ENCODE results near the gene TMEM200C.

The TMEM200C gene

DNA sequence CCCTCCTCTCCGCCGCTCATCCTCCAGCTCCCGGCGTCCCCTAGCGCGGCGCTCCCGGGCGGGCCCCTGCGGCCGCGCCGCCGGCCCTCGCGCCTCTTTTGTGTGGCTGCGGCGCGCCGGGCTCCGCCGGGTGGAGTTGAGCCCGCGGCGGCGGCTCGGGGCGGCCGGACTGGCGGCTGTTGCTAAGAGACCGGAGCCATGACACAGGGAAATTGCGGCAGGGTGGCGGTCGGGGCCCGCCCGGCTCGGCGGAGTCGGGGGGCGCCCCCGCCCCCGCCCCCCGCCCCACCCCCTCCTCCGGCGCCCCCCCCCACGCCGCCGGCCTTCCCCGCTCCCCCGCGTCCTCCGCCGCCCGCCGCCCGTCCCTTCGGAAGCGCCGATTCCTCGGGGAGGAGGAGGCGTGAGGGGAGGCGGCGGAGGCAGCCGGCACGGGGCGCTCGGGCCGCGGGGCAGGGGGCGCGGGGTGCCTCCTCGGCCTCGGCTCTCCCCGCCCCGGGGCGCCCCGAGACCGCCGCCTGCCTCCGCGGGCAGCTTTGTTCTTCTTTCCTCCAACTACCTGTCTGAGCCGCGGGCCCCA is at the start of gene TMEM200C:
Gene TMEM200C (minus strand): TSS at position 224 of the 577 bp plus-strand sequence. CDS start 3,459 bp downstream, outside the sequence.
- DNase-seq, result no peak

DNA sequence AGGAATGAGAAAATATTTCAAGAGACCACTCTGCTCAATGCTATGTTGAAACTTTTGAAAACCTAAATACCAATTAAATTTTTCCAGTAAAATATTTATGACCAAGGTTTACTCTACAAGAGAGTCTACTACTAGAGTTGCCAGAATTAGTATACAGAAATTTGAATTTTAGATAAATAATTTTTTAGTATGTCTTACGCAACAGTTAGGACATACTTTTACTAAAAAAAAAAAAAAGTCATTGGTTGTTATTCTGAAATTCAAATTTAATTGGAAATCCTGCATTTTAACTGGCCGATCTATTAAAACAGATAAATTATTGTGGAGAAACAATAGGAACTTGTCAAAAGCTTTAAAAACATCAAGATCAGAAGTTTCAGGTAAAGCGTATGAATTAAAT is 49.1 kb upstream of the TMEM200C start:
- no peak for DNase-seq

DNA sequence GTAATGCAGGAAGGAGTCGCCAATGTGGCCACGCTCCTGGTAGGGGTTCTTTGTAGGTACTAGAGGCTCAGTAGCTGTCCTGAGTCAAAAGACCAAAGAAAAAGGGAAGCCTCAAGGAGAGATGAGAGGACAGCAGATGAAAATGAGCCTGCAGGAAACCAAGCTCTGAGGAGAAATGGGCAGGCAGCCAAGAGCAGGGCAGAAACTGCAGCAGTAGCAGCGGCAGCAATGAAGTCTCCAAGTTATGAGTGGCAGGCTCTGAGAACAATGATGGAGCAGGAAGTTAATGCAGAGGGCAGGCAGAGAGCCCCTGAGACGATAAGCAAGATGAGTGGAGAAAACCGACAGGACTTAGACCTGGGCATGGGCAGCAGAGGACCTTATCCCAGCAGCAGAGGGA is 48.2 kb upstream of the TMEM200C start:
- DNase-seq, result no peak

DNA sequence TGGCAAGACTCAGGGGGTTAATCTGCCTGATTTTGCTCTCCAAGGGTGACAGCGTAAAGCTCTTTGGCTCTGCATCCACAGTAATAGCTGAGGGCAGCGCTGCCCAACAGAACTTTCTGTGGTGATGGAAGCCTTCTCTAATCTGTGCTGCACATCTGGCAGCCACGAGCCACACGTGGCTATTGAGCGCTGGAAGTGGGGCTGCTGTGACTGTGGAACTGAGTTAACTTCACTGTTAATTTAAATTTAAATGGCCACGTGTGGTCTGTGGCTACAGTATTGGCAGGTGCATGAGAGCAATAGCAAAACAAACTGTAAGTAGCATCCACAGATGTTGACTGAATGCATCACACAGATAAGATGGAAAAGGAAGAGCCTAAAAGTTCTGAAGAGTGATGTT is 47.3 kb upstream of the TMEM200C start:
- no peak for DNase-seq

DNA sequence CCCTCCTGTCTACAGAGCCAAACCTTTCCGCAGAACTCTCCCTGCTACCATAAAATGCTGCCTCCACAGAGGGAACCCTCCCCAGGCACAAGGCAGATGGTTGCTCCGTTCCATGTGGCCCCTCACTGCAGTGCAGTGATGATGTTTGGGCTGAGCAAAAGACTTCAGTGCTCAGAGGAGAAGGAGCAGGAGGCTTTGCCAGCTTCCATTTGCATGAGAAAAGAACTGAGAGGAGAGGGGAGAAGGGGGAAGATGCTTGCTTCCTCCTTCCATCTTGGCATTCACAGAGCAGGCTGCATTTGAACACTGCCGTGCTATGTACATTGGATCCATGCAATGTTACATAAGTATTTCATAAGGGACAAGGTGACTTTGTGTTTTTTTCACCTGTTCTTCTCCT is 46.6 kb upstream of the TMEM200C start:
- DNase-seq, result no peak

DNA sequence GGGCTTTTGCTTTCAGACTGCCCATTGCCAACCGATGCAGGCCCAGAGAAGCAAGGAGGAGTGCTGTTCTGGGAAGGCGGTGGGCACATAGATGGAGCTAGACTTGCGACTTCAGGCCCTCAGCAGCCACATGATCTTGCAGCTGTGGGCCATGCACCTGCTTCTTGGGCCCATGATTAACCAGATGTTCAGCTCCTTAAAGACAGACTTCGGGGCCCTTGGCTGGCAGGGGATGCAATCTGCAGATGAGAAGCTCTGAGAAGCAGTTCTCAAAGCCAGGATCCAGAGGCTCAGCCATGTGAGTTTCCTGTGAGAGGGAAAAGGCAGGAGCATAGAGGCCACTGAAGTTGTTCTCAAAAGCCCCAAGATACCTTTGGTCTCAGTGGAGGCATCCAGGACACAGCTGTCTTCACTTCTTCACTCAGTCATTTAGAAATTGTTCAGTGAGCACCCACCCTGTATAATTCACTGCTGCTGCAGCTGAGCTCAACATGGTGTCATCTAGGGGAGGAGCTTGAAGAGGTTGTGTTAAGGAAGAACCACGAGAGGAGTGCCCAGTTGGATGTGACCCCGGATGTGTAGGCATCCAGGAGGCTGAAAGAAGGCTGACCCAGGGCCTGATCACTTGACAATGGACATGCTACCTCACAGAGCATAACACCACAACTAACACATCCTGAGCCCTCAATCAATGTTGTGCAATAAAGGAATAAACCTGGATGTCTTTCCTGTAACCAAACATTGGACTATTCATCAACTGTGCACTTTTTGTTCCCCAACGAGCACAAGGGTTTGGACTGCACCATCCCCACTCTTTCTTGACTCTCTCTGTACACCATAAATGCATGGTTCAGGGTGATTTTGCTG is 44.7 kb upstream of the TMEM200C start:
- DNase-seq, result no peak

DNA sequence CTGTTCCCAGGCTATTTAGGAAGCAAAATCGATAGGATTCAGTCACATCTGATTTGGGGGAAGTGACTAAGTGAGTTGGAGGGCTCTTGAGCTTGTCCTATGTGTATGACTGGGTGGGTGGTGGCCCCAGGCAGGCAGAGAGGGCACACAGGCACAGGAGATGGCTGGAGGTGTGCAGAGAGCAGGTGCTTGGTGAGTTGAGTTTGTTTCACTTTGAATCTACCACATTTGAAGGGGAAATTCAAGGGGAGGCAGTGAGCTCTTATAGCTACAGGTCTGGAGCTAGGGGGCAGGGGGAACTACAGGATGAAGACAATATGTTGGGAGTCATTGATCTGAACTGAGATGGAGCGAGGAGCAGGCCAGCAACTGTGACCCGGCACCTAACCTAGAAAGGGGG is 42.5 kb upstream of the TMEM200C start:
- DNase-seq, result no peak

DNA sequence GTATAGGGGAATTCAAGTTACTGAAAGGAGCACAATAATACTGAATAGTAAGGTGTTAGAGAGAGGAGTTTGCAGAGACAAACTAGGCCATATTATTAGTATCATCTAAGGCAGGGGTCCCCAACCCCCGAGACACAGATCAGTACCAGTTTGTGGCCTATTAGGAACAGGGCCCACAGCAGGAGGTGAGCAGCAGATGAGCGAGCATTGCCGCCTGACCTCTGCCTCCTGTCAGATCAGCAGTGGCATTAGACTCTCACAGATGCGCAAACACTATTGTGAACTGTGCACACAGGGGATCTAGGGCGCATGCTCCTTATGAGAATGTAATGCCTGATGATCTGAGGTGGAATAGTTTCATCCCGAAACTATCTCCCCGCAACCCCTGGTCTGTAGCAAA is 41.8 kb upstream of the TMEM200C start:
- DNase-seq, result no peak

DNA sequence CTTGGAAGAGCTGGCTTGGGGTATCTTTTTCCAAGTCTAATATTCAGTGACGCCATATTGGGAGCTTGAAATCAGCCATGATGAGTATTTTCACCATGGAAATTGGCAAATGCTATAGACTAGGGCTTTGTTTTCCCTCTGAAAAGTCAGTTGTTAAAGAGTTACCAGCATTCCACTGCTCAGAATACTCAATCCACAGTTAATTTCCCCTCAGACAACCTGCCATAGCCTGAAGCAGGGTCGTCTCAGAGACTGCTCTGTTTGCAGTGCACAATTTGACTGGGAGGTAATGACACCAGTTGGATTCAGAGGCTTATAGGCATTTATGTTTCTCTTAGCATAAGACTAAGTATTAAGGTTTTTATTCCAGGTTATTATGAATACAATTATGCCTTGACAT is 35.5 kb upstream of the TMEM200C start:
- DNase-seq, result no peak

DNA sequence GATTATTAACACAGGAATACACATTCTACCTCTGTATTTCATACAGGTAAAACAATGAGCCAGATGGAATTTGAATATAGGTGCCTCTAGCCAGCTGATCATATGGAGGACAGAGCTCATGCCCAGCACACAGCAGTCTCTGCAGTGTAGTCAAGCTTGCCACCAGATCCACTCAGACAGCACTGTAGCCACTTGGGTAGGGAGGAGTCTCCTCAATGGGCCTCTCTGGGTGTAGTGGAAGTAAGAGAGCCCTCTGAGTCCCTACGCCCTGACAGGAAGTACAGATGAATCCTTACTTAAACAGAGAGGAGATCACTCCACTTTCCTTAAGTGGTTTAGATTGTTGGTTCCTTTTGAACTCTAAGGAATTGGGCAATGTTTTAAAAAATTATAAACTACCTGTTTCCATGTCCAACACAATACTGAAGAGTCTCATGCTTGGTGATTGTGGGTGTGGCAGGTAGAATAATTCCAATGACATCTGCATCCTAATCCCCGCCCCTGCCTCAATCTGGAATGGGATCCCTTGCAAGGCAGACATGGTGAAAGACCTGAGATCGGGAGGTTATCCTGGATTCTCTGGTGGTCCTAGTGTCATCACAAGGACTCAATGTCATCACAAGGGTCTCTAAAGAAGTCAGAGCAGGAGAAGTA is 23.0 kb upstream of the TMEM200C start:
- DNase-seq, result no peak

DNA sequence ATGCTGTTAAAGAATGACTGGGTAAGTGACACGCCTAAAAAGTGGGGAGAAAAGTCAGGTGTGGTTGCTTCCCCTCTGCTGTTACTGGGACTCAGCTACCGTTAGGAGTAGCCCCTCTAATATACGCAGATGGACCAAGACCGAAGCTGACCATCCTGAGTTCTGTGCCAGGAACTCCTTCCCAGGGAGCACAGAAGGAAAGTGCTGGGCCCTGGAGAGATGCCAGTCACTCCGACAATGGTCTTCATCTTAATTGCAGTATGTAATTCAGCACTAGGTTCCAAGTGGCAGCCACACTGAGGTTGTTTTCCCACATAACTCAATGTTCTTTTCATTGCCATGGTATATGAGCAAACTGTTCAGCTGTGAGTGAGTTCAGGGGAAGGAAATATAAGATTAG is 19.6 kb upstream of the TMEM200C start:
- no peak for DNase-seq

DNA sequence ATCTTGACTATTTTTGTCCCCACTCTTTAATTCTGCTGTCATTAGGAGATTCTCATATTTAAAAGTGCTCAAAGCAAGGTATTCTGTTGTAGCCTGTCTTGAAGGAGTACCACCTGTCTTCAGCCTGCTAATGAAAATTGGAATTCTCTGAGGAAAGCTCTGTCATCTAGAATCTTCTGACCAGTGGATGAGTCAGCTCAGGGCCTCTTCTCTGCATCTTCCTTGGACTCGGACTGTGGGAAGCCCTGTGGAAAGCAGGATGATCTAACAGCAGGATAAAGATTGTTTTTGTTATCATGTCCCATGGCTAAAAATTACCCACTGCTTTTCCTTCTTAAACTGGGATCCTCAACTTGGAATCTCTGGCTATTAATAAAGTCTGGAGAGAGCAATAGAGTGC is 18.7 kb upstream of the TMEM200C start:
- DNase-seq, result no peak

DNA sequence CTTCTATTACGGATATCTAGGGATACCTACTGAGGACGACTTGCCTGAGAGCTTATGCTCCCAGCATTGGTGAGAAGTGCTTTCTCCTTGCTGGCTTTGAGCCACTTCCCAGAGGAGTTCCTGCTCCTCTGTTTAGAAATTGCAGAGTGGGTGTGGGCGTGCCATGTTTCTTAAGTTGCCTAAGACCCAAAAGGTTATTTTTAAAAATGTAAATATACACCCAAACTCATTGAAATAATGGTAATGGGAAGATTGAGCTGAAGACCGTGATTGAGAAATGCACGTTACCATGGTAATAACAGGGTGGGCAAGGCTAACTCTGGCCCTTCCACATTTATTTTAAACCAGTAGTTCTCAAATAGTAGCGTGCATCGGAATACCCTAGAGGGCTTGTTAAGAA is 17.2 kb upstream of the TMEM200C start:
- DNase-seq, result no peak

DNA sequence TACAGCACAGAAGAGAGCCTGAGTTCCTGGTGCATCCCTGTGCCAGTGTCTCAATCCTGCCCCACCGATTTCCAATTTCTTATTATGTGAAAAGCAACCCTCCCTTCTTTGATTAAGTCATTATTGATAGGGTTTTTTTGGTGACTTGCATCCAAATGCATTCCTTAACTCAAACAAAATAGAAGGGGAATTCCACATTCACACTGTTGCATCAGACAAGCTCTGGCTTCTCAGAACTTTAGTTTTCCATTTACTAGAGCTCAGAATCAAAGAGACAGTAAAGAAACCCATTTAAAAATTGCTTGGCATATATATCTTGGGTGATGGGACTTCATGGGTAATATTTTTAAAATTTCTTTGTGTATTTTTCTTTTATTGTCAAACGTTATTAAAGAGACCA is 13.8 kb upstream of the TMEM200C start:
- DNase-seq, result no peak

DNA sequence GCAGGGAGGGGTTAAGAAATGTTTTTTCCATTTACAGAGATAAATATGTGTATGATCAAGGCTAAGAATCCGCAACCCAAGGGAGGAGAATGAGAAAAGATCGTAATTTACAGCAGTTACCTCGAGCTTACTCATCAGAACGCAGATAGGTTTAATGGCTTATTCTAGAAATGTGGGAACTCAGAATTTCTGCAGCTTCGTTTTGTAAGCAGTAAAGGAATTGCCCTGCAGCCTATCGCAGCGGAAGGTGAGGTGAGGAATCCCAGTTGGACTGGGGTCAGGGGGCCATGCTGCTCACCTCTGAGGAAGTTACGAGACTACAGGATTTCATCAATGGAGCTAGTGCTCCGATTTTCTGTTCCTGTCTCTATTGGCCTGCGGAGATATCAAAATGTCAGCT is 8.1 kb upstream of the TMEM200C start:
- no peak for DNase-seq

DNA sequence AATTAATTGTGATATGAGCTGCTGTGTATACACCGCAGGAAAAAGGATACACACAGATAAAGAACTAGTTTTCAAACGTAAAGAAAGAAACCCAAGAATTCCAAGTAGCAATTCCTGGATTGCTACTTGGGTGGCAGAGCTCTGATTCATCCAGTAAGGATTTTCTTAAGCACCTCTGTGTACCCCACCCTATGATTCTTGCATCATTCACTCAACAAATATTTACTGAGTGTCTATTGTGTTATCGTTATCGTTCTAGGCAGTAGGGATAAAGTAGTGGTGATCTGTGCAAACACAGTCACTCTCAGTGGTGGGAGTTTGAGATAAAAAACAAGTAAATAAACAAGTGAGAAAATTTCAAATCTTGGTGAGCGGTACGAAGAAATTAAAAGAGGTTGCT is 4.9 kb upstream of the TMEM200C start:
- no peak for DNase-seq

DNA sequence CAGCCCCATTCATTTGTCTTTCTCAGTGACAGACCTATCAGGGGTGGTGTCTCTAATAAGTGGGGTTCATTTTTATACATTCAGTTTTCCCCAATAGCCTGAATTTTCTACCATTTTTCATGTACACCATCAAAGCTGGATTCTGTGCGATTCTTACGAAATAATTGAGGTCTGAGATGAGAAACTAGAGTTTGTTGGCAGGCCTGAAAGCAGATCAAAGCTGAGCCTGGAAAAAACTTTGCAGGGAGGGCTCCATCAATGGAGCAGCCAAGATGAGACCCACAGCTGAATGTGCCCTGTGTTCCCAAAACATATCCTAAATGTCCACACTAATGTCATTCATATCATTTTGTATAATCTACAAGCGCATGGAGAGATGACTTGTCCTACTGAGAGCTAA is 4.5 kb upstream of the TMEM200C start:
- no peak for DNase-seq

DNA sequence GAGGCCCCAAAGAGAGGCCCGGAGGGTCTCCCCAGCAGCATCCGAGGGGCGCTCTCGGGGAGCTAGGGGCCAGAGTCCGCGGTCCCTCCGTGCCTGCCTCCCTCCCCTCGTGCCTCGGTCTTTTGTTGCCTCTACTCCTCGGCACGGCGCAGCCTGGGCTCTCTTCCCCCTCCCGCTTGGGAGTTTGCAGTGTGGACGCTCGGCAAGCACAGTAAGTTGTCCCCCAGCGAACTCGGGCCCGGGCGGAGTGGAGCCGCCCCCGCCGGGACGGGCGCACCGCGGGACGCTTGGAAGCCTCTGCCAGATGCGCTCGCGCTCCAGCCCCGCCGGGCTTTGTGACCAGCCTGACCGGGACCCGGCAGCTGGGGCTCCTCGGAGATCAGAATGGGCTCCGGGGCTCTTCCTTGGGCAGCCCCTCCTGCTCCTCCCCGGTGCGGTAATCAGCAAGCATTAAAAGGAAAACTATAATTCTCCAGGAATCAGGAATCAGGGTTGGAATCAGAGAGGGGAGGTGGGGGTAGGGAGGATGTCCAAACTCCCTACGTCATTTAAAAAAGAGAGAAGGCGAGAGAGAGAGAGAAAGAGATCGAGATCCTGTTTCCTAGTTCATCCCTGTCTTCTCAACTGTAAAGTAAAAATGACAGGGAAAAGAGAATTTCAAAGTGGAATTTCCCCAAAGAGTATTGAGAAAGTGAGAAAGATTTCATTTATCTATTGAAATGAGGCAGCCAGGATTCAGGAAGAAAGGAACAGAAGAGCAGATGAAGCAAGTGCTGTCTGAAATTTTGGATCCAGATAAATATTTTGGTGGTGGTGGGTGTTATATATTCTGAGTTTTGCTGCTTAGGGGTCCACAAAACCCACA is 786 bp upstream of the TMEM200C start:
- DNase-seq, result no peak

DNA sequence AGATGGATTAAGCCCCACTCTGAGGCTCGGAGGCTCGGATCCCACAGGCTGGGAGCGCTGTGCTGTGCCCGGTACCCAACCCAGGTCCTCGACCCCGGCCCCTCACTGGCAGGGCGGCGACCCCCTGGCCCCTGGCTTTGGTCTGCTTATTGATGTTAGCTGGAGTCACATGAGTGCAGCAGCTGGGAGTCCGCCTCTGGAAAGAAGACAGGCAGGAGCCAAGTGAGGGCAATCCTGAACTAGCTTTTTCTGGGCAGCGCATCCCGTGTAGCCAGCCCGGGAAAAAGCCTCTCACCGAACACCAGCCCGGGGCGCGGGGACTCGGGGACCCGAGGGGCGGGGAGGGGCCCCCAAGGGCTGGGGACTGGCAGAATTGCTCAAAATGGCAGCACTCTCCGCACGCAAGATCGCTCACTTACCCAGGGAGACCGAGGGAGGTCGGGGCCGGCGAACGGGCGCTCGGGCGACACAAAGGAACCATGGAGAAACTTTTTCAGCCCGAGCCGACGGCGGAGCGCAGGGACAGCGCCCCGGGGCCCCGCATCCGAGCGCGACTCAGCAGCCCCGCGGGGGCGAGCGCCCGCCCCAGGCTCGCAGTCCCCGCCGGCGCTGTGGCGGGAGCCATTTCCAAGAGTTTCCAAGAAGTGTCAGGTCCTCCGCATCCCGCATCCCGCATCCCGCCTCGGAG is 567 bp downstream of the TMEM200C start:
- DNase-seq, result no peak

DNA sequence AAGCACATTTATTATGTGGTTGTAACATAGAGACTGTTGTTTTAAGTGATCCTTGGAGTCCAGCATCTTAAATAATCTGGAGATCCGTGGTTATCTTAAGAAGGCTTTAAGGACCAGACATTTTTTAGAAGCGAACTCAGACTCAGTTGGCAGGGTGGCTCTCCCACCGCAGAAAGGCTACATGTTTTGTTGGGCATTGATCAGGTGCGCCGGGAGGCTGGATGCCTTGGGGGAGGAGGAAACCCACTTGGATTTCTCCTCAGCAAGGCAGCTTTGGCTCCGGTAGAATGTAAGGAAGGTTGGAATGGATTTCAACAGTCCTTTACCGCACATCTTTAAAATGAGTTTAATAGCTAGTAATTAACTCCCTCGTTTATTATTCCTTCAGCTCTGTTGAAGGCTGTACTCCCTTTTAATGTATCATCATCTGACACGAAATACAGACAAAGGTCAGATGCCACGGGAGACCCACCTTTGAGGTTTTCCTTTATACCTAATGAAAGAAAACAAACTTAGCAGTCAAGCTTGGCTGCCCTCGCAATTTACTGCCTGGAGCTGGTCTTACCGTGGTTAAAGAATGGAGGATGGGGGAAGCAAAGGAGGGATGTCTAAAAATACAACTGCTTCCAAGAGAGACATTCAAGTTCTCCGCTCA is 1.2 kb downstream of the TMEM200C start:
- DNase-seq, result no peak

DNA sequence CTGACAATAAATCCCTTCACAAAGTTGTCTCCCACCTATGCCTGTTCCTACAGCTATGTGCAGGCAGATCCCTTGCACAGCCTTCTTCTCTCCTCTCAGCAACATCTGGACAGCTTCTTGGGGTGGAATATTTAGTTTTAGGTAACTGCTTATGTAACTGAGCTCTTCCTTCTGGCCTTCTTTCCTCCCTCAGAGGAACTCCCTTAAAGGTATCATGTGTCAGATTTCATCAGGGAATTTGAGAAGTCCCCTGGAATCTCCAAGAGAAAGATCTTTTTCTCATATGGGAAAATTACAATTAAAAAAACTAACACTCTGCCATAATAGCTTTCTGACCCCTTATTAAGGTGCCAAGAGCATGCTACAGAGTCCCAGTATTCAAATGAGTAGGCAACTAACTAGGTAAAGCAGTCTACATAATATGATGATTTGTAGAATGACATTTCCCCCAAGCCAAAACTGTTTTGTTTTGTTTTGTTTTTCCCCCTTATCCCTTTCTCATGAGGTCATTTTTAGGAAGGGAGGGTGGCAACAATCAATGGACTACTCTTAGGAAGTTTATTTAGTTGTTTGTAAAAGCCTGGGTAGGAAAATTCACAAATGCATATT is 2.4 kb downstream of the TMEM200C start:
- no peak for DNase-seq

DNA sequence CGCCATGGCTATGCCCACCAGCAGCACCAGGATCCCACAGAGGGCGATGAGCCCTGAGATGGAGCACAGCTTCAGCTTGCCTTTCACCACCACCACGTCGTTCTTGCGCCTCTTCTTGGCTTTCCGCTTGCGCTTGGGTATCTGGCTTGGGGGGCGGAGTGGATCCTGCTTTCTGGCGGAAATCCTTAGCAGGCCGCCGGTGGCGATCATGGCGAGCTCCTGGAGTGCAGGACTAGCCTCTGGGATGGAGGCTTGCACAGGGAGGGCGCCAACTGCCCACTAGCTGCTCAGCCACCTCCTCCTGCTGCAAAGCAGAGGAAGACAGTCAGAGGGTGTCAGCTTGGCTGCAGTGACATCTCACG is 3.5 kb downstream of the TMEM200C start:
- no peak for DNase-seq

Measured in activated effector memory CD4-positive, alpha-beta T cell treated with Interleukin-2 at 50 U/mL for 16 hours (primary cell).